Measurements from ENCODE around the gene NUP214. TPM values are rescaled to one million over a fixed set of nuclear protein-coding genes. Genes with fewer than 3 reads are reported as not detected.
A peak's percentile ranks its signal among the peaks of the same experiment; 100 is the strongest.

The NUP214 gene
- total and polyA plus RNA-seq, 2 of the 8 experiments (the other 6 are each of a cell fraction or from before 2014, with no cell fraction given), result 28.6 to 50.2 TPM

DNA sequence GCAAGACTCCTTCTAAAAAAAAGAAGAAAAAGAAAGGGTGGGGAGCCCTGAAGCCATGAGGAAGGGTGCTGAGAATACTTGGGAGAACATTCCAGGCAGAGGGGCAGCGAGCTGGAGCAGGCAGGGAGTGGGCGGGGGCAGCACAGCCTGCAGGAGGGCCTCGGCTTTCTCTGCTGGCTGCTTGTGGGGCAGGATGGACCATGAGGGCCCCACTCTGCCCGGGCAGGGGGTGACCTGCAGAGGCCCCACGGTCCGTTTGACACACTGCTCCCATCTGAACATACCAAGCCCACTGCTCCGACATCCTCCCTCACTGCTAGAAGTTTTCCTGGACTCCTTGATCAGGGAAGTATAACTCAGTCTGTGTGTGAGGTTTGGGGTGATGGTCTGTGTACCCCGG is 11.7 kb upstream of the NUP214 start:
- TF ChIP-seq SAP30 (IDR thresholded peaks at IDR 0.05; ENCODE audit: insufficient read depth, insufficient replicate concordance, low read length) (no peak), POLR2AphosphoS5 (IDR thresholded peaks at IDR 0.05; ENCODE audit: low read depth, low read length) (0 out of 2 replicates have a peak, but pooled peaks have one; percentile 18)

More for the DNA sequence above, 11.7 kb upstream of the NUP214 start:
- no peak overlapping the region for H4K8ac ChIP-seq (ENCODE audit: extremely low read depth, insufficient read depth, low read length)
- ChIA-PET CTCF (ENCODE audit: partially characterized antibody) (interaction anchor here (0.9 to 4.8 kb wide), 2 partner anchors 12 to 17 kb away, joined by 3 to 47 read pairs; no protein-coding TSS in a partner anchor), POLR2A (ENCODE audit: partially characterized antibody) (interaction anchor here (0.7 to 32.4 kb wide), 6 partner anchors 4 to 66 kb away, joined by 3 to 751 read pairs (median 4); partner anchors contain the start of genes AIF1L and NUP214)
- peaks cover 8 to 39% (median 26%) of the 10 kb centered on the region in 4 experiments; a peak in 6 of 8 replicates for H3K36me3 ChIP-seq (ENCODE audit: control insufficient read depth in 2 of 4, insufficient read depth in 4 of 4, low read length in 3 of 4)
- H2BK120ac ChIP-seq (replicated peaks; ENCODE audit: low read depth, low read length), result no peak overlapping the region
- WGBS, 2 experiments (ENCODE audit: extremely low coverage in 1 of 2, insufficient coverage in 1 of 2, insufficient read length in 1 of 2, insufficient replicate concordance in 2 of 2, low coverage in 1 of 2, low lambda C conversion rate in 2 of 2, missing lambda C conversion rate in 1 of 2), result 88% methylated on average over 8 of the region's 8 CpGs; no CpG with 5 or more reads in 1 of the 2 experiments
- no peak overlapping the region for H4K5ac ChIP-seq (ENCODE audit: insufficient read length, low read depth, low read length)
- no peak overlapping the region for H3K9ac ChIP-seq (replicated peaks in 1 of 4; ENCODE audit: extremely low read depth in 1 of 4, low read depth in 3 of 4, low read length in 3 of 4)
- no peak overlapping the region for H3K4ac ChIP-seq (replicated peaks; ENCODE audit: insufficient read length, low read depth, low read length)
- no peak overlapping the region for H3K4me2 ChIP-seq (ENCODE audit: insufficient read depth in 1 of 2, low read depth in 2 of 2, low read length in 2 of 2)
- H3K56ac ChIP-seq (replicated peaks; ENCODE audit: insufficient read length, low read depth, low read length), result no peak overlapping the region
- H3K4me1 ChIP-seq (replicated peaks in 1 of 4; ENCODE audit: control insufficient read depth in 3 of 4, insufficient read depth in 4 of 4, low read length in 3 of 4), result peaks cover 3 to 16% (median 11%) of the 10 kb centered on the region in 4 experiments
- no peak overlapping the region for H3K4me3 ChIP-seq (ENCODE audit: extremely low read depth in 1 of 4, insufficient read depth in 2 of 4, low read depth in 3 of 4, low read length in 4 of 4)
- FAIRE-seq, result no peak
- no peak overlapping the region for H2BK15ac ChIP-seq (ENCODE audit: low read length)
- no peaks in the 10 kb centered on the region for H3K23me2 ChIP-seq (ENCODE audit: low read depth, low read length)
- no peak overlapping the region for H2BK20ac ChIP-seq (ENCODE audit: low read length)
- no peak overlapping the region for H3K14ac ChIP-seq (ENCODE audit: insufficient read length)
- H2AFZ ChIP-seq (ENCODE audit: low read length), result no peak overlapping the region
- no peak overlapping the region for H3K23ac ChIP-seq (ENCODE audit: insufficient read length)
- H2AK5ac ChIP-seq (ENCODE audit: low read depth, low read length), result no peak overlapping the region
- no peaks in the 10 kb centered on the region; a peak in 1 of 4 replicates for H3K79me2 ChIP-seq (ENCODE audit: control insufficient read depth in 1 of 2, insufficient read depth in 2 of 2, low read length in 2 of 2)
- H4K20me1 ChIP-seq (replicated peaks in 1 of 2; ENCODE audit: control insufficient read depth in 1 of 2, insufficient read depth in 2 of 2, low read length in 2 of 2), result no peaks in the 10 kb centered on the region
- H3K9me3 ChIP-seq (ENCODE audit: insufficient read depth in 2 of 2, low read depth in 1 of 2, low read length in 1 of 2), result no peaks in the 10 kb centered on the region
- H3K79me1 ChIP-seq (ENCODE audit: low read depth, low read length), result no peaks in the 10 kb centered on the region; the same call in 1 of the 2 replicates
- peak overlapping the region; percentile 60 for H2BK5ac ChIP-seq (ENCODE audit: low read depth, low read length)
- no peak overlapping the region for H3K27ac ChIP-seq (ENCODE audit: low read depth, low read length)
- H4K91ac ChIP-seq (replicated peaks; ENCODE audit: insufficient read length, low read length), result no peak overlapping the region
- H3K18ac ChIP-seq (ENCODE audit: extremely low read depth, low read length), result no peak overlapping the region
- H3K27me3 ChIP-seq (replicated peaks in 1 of 4; ENCODE audit: control insufficient read depth in 3 of 4, extremely low read depth in 1 of 4, insufficient read depth in 3 of 4, low read length in 3 of 4), result no peaks in the 10 kb centered on the region
- no peak overlapping the region for H2BK12ac ChIP-seq (ENCODE audit: low read depth, low read length)
- no peak for DNase-seq (ENCODE audit: low read depth in 1 of 2, low spot score in 2 of 2)

Data from H1 (cell line).